ENCODE data around the gene TAGLN3.

The TAGLN3 gene

DNA sequence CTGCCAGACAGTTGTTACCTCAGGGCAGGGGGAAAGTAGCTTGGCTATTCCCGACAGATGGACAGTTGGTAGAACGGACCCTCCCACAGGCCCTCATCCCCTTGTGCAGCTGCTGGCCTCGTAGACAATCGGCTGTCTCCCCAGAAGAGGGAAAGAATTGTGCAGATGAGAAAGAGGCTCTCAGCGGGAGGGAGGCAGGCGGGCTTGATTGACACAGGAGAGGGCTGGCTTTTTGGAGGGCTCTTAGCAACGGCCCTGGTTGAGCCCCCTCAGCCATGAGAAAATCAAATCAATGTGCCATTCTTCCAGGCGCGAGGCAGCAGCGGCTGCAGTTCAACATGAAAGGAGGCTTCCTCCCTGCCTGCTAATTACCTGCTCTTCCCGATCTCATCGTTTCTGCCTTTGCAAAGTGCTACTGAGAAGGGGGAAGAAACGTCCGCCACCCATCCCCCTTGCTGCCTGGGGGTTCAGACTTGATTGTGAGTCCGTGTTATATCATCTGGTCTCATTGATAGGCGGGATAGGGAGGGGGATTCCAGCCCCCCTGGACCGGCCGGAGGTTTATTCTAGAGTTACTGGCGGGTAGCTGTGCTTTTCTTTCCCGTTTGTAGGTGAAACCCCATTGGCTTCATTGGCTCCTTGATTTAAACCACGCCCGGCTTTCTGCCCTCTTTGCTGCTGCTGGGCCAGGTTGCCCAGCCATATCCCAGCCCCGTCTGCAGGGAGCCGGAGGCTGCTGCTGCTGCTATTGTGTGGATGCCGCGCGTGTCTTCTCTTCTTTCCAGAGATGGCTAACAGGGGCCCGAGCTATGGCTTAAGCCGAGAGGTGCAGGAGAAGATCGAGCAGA is at the start of gene TAGLN3:
Gene TAGLN3 (plus strand): TSS at position 287 of the 848 bp plus-strand sequence. CDS start 501 bp downstream, at position 788.
- peak; percentile 68 for DNase-seq

GRCh38 chr3:111949712-111950111 is 49.0 kb upstream of the TAGLN3 start:
- DNase-seq = no peak

DNA sequence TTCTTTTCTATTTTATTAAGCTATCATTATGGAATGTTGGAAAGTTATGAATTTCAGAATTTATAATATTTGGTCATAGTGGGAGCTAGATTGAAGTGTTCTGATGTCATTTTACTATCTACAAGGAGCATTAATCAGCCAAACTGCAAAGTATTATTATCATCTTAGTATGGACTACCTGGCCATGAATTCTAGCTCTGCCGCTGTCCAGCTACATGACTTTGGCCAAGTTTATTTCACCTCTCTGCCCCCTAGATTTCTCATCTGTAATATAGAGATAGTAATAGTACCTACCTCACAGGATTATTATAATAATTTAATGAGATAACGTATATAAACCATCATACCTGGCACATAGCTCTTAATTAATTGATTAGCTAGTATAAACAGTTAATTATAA is 47.7 kb upstream of the TAGLN3 start:
- no peak for DNase-seq

DNA sequence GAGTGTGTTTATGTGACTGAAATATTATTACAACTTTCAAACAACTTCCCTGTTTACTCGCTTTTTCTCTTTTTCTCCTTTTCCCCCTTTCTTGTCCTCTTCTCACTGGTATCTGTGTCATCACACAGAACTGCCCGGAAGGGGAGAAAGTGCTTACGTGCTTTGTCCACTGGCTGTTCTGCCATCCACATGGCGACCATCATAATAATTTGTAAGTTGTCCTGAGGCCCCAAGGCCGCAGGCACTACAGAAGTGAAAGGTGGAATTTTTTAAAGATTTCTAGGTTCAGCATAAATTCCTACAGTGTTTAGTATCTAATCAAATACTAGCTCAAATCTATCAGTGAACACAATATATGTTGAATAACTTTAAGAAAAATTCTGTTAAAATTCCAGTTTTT is 46.6 kb upstream of the TAGLN3 start:
- no peak for DNase-seq

DNA sequence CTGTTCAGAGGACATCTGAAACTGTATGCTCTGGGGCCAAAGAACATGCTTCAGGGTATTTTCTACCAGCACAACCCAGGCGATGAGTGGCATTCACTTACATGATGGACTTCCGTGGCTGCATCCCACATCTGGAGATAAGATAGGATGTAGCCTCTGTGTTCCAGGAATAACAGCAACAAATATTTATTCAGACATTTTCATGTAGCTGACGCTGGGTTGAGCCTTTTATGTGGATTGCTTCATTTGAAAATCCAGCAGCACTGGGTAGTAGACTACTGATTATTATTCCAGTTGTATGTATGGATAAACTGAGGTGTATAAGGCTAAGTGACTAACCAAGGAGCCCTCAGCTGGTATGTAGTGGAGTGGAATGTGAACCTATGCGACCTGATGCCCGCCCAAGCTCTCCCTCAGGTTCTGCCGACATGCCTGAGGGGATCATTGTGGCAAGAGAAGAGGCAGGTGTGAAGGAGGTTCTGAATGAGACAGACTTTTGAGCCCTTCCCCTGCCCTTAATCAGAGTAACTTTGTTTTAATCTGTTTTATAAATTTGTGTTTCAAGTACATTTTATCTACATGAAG is 45.8 kb upstream of the TAGLN3 start:
- no peak for DNase-seq

GRCh38 chr3:111954228-111954990 is 44.3 kb upstream of the TAGLN3 start:
- DNase-seq = no peak

GRCh38 chr3:111955876-111956275 is 42.8 kb upstream of the TAGLN3 start:
- DNase-seq = no peak

- no peak for DNase-seq
Measured at GRCh38 chr3:111956449-111956848, 42.3 kb upstream of the TAGLN3 start.

GRCh38 chr3:111956995-111957734 is 41.6 kb upstream of the TAGLN3 start:
- DNase-seq = no peak

DNA sequence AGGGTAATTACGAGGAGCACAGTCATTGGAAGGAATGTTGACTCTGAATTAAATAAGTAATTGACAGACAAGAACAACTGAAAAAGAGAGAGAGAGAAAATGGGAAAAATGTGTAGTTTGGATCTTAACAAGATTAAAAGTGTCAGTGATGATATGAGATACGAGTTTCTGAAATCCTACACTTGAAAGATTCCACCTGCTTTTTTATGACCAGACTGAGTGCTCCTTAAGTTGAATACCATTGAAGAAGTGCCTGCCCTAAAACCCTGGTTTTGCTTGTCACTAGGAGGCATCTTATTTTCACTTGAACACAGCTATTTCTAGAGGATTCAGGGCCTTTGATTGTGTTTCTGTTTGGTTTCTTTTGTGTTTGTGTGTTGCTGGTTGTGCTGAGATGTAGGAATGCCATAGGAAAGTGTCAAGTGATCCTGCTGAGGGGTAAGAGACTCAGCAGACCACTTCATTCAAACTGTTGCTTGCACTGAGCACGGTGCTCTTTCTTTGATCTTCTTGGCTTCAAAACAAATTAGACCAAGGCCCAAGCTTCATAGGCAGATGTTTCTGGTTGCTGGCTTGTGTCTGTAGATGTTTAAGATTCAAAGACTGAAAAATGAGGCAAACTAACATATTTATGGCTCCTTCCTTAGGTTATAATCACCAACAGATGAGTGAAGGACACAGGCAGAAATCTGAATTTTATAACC is 37.1 kb upstream of the TAGLN3 start:
- DNase-seq = no peak

DNA sequence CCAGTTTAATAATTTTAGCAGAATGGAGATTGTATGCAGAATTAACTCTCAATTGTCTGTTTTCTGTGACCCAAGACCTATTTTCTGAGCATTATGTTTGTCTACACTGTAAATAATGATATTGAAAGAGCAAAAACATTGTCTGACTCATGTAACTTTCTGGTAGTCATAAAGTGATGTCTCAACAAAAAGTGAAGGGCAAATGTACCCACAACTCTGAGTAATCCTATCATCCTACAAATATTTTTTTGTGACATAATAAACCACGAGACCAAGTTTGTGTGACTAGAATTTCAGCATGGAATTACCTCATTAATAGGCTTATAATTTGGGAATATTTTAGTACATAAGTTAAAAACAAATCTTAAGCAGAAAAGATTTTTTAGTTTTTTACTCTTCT is 35.3 kb upstream of the TAGLN3 start:
- no peak for DNase-seq

GRCh38 chr3:111965484-111965883 is 33.2 kb upstream of the TAGLN3 start:
- DNase-seq = no peak

- no peak for DNase-seq
Measured at GRCh38 chr3:111967068-111967467, 31.7 kb upstream of the TAGLN3 start.

- peak; percentile 87 for DNase-seq
Measured at GRCh38 chr3:111967651-111968274, 31.0 kb upstream of the TAGLN3 start.

DNA sequence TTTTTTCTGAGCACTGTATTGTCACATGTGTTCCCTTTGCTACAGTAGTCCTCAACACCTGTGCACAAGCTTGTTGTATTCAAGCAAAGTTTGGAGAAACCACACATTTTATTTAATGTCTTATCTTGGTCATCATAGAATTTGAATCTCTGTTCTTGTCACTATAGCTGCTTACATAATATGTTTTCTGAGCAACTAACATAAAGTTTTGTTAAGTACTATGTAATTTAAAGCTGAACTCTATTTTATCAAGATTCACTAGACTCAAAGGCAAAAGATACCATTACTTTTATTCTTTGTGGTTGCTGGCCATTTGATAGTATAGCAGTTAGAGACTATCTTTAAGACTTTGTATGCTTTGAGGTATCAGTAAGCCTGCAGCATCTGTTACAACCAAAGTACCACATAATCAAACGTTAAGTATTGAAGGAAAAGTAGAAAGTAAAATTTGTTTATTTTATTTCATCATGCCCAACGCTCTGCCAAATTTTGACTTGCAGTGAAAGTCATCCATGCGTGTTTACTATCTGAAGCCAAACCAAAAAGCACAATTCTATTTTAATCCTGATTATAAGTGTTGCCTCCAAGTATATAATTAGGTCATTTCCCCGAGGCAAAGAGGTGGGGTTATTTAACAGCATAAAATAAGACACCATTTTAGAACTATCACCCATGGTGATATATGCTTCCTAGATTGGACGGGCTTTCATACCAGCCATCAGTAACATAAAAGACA is 30.2 kb upstream of the TAGLN3 start:
- DNase-seq = no peak

- DNase-seq = no peak
Measured at GRCh38 chr3:111970376-111970775, 28.3 kb upstream of the TAGLN3 start.

DNA sequence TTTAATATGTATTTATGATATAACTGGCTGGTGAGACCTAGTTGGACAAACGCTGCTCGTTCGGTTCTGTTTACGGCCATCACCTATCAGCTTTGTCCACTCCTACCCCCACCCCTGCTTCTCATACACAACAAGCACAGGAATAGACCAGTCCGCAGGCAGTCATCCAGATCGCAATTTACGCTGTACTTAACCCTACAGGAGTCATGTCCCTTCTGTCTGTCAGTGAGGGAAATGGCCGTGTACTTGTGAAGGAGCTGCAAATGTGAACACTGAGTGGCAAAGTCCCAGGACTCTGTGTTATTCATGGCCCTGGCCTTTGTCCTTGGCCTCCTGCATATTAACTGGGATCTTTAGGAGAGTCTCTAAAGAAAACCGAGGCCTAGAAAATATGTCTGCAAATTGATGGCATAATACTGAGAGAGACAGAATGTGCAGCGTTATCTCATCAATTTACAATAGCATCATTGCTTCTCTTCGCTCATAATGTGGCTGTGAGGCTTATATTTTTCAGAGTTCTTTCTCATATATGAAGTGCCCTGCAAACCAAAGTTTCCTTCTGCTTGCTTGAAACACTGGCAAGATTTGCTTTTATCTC is 27.1 kb upstream of the TAGLN3 start:
- no peak for DNase-seq

- no peak for DNase-seq
Measured at GRCh38 chr3:111972891-111973290, 25.8 kb upstream of the TAGLN3 start.

GRCh38 chr3:111975131-111975530 is 23.6 kb upstream of the TAGLN3 start:
- no peak for DNase-seq

DNA sequence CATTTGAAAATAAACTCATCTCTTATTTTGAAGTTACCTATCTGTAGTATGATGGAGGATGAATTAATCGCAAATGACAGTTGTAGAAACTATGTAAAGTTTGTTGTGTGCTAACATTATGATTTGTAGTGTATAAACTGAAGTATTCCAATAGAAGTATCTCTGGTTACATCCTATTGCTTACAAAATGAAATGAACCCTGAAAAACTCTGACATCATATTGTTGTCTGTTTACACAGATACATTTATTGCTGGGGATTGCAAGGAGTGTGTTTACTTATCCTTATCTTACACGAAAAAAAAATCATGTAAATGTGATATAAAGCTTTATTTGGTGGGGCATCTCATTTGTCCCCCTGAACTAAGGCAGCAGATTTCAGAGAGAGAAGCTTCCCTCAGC is 22.5 kb upstream of the TAGLN3 start:
- no peak for DNase-seq

All from NCI-H1694 treated with DMSO at 0.1 percent for 48 hours (cell line).